IMR-90 (cell line): ENCODE data around the gene PDE11A.

ENCODE experiments used
- CEBPB ChIP-seq: IDR thresholded peaks from 2 replicates; pipeline ENCODE4 v1.6.1; 2012; ENCODE audit warnings: low read depth, low read length, improper control_type of control experiment
- CHD1 ChIP-seq: IDR thresholded peaks from 2 replicates; pipeline ENCODE4 v1.6.1; 2012; ENCODE audit warnings: low read depth, low read length, improper control_type of control experiment
- CTCF ChIP-seq: conservative IDR thresholded peaks from 2 replicates; pipeline ENCODE4 v1.5.1; 2012; ENCODE audit warnings: mild to moderate bottlenecking, low read depth, low read length, improper control_type of control experiment
- ELK1 ChIP-seq: fragments of 150-350 bp; IDR thresholded peaks from 2 replicates; pipeline ENCODE4 v1.6.1; 2016; ENCODE audit warnings: low read depth, mild to moderate bottlenecking, low read length, moderate library complexity, borderline replicate concordance
- FOS ChIP-seq: fragments of 150-350 bp; IDR thresholded peaks from 2 replicates; pipeline ENCODE4 v1.6.1; 2016; ENCODE audit warnings: low read depth, low read length
- MAFK ChIP-seq: IDR thresholded peaks from 2 replicates; pipeline ENCODE4 v1.6.1; 2012; ENCODE audit warnings: low read depth, low read length, improper control_type of control experiment
- MXI1 ChIP-seq: IDR thresholded peaks from 2 replicates; pipeline ENCODE4 v1.6.1; 2012; ENCODE audit warnings: low read depth, mild to moderate bottlenecking, low read length, moderate library complexity, borderline replicate concordance
- POLR2A ChIP-seq: IDR thresholded peaks from 2 replicates; pipeline ENCODE4 v1.6.1; 2012; ENCODE audit warnings: mild to moderate bottlenecking, low read depth, low read length
- RAD21 ChIP-seq: IDR thresholded peaks from 2 replicates; pipeline ENCODE4 v1.6.1; 2012; ENCODE audit warnings: low read length, improper control_type of control experiment
- RCOR1 ChIP-seq: IDR thresholded peaks from 2 replicates; pipeline ENCODE4 v1.6.1; 2012; ENCODE audit warnings: mild to moderate bottlenecking, low read length, improper control_type of control experiment; ENCODE audit not compliant: insufficient replicate concordance
- RFX5 ChIP-seq: IDR thresholded peaks from 2 replicates; pipeline ENCODE4 v1.8.0; 2012; ENCODE audit warnings: low read depth, mild to moderate bottlenecking, low read length, moderate library complexity
- USF2 ChIP-seq: fragments of 150-350 bp; IDR thresholded peaks from 2 replicates; pipeline ENCODE4 v1.6.1; 2017; ENCODE audit warnings: mild to moderate bottlenecking, antibody characterized with exemption, low read length, low read depth

- TF ChIP-seq RCOR1 (no peak), CTCF (no peak), RAD21 (no peak), ELK1 (no peak), FOS (no peak), MXI1 (no peak), POLR2A (no peak), MAFK (no peak), USF2 (no peak), CEBPB (no peak), RFX5 (no peak), CHD1 (no peak)
These were observed 395.9 kb downstream of the PDE11A start for GRCh38 chr2:177676636-177677035.
